Activated CD4-positive, alpha-beta memory T cell treated with anti-CD3 and anti-CD28 coated beads, Interleukin-2, amount 10 ng/mL, durations not matched to agents 7 days and 5 days (primary cell): ENCODE results near the gene ZNF614. TPM values are rescaled to one million over a fixed set of nuclear protein-coding genes. Genes with fewer than 3 reads are reported as not detected.
A peak's percentile ranks its signal among the peaks of the same experiment; 100 is the strongest.
"Not testable (repeated sequence)": the region's sequence is repeated elsewhere in the genome, so short reads cannot be mapped to it uniquely, and the experiment has no call there.

Experiments
- CTCF ChIA-PET: fragments of 350-600 bp; sonication (Branson Sonifier 250); formaldehyde crosslinking; loops from one replicate; lab custom pipeline; 2021; ENCODE audit warnings: antibody characterized with exemption, inconsistent platforms; lab: Charles Lee
- POLR2A ChIA-PET: fragments of 350-600 bp; sonication (Branson Sonifier 250); formaldehyde crosslinking; loops from one replicate; lab custom pipeline; 2021; ENCODE audit warnings: antibody characterized with exemption; lab: Charles Lee
- DNase-seq: peaks from one replicate; pipeline ENCODE4 v3.0.0-alpha.2; 2020
- H3K27ac Mint-ChIP-seq: one replicate; pipeline ENCODE4 v1.8.0; 2021; ENCODE audit warnings: mild to moderate bottlenecking, mixed read lengths
- H3K27me3 Mint-ChIP-seq: one replicate; pipeline ENCODE4 v1.8.0; 2021; ENCODE audit warnings: mixed read lengths
- H3K36me3 Mint-ChIP-seq: one replicate; pipeline ENCODE4 v1.8.0; 2021; ENCODE audit warnings: low read depth, mixed read lengths
- H3K4me1 Mint-ChIP-seq: one replicate; pipeline ENCODE4 v1.8.0; 2021; ENCODE audit warnings: mixed read lengths
- H3K4me3 Mint-ChIP-seq: one replicate; pipeline ENCODE4 v1.8.0; 2021; ENCODE audit warnings: mild to moderate bottlenecking, mixed read lengths
- H3K9me3 Mint-ChIP-seq: one replicate; pipeline ENCODE4 v1.8.0; 2021; ENCODE audit warnings: mixed read lengths
- total RNA-seq, 2 experiments: library from RNA; stranded (reverse); gene quantifications; one replicate each; pipeline ENCODE4 v1.2.3, GENCODE V29; 2021

Gene ZNF614
- 1 to 10 TPM; 8.0 to 8.2 TPM for total RNA-seq

DNA sequence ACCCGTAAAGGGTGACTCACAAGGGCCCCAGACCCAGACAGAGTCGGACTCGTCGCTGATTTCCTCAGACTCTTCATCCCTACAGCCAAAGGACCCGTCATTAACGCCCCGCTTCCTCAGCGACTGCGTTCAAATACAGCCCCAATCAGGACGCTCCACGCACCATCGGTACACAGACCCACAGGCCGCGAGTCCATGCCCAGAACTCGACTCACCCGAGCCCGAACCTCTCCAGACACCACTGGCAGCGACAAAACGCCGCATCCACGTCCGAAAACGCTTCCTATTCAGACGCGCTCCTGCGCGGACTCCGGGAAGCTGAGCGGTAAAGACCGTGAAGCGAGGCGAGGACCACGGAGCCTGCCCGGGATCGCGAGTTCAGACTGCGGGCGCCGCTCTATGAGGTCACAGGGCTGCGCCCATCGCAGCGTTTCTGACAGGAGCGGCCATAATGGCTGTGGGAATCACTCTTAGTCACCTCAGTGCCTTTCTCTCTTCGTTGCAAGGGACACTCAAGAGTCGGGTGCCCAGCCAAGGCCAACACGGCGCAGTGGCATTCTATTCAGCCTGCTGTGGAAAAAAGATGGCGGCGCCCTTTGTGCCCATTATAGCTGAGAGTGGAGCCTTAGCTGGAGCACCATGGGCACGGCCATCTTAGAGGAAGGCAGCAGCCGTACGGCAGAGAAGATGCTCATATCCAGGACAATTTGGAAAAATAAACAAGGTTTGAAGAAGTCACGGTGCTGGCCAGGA, at the start of gene ZNF614:
Gene ZNF614, minus strand, starts transcription at position 353 of the 753 bp plus-strand sequence. CDS start 2,634 bp downstream, outside the sequence.
- Mint-ChIP-seq H3K4me1 (peaks cover 25% of the 10 kb centered on the region), H3K27me3 (no peaks in the 10 kb centered on the region), H3K4me3 (peak within 1 kb of the TSS; percentile 89), H3K36me3 (peaks cover 75% of the 10 kb centered on the region), H3K9me3 (peaks cover 57% of the 10 kb centered on the region), H3K27ac (peak within 1 kb of the TSS; percentile 97)
- peak; percentile 88 for DNase-seq
- POLR2A ChIA-PET = interaction anchor here (0.9 to 2.9 kb wide), 7 partner anchors 8 to 161 kb away, joined by 3 to 37 read pairs (median 4); partner anchors contain the start of genes PPP2R1A, ZNF432 and ZNF615
- CTCF ChIA-PET = no interaction called here

DNA sequence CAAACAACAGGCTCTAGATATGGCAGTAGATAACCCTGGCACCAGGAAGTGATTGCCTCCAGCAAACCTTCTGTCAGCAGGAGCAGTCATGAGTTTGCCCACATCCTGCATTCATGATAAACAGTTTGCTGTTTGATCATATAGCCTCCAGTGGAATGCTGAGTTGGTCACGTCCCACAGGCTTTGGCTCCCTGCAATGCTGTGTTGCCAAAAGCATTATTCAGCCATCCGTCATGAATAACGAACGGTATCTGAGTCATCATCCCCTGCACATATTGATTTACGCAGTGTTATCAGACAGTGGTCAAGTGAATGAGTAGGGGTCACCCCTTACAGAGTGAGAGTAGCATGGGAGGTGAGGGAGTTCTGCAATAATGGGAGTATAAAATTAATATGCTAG, 42.3 kb upstream of the ZNF614 start:
- H3K27ac Mint-ChIP-seq = no peak overlapping the region
- DNase-seq = no peak
- H3K4me3 Mint-ChIP-seq = no peak overlapping the region
- H3K9me3 Mint-ChIP-seq = peaks cover 71% of the 10 kb centered on the region
- H3K4me1 Mint-ChIP-seq = peaks cover 2% of the 10 kb centered on the region
- peaks cover 100% of the 10 kb centered on the region for H3K36me3 Mint-ChIP-seq
- H3K27me3 Mint-ChIP-seq = no peaks in the 10 kb centered on the region
- ChIA-PET POLR2A (no interaction called here), CTCF (no interaction called here)

DNA sequence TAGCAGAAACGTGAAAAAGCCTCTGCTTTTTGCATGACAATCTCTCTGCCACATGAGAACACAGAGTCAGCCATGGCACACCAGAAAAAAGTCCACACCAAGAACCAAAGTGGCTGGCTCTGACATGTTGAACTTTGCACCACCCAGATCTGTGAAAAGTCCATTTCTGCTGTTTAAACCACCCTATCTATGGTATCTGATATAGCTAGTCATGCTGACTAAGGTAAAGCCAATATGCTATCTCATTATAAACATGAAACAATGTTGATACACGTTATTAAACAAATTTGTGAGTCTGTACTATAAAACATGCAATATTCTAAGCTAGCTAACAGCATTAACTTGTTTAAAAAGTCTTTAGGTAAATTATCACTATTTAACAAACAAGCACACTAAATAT, 41.5 kb upstream of the ZNF614 start:
- DNase-seq = no peak
- CTCF ChIA-PET = no interaction called here
- Mint-ChIP-seq H3K4me1 (peaks cover 2% of the 10 kb centered on the region), H3K27me3 (no peaks in the 10 kb centered on the region), H3K9me3 (peaks cover 69% of the 10 kb centered on the region), H3K36me3 (peaks cover 100% of the 10 kb centered on the region), H3K4me3 (no peak overlapping the region), H3K27ac (no peak overlapping the region)
- POLR2A ChIA-PET = no interaction called here

DNA sequence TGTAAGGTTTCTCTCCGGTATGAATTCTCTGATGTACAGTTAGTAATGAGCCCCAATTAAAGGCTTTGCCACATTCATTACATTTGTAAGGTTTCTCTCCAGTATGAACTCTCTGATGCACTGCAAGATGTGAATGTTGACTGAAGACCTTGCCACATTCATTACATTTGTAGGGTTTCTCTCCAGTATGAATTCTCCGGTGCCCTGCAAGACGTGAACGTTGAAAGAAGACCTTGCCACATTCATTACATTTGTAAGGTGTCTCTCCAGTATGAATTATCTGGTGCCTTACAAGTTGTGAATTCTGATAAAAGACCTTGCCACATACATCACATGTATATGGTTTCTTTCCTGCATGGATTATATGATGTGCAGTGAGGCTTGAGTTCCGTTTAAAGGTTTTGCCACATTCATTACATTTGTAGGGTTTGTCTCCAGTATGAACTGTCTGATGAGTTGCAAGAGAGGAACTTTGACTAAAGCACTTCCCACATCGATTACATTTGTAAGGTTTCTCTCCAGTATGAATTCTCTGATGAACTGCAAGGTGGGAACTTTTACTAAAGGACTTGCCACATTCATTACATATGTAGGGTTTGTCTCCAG, 38.2 kb upstream of the ZNF614 start:
- Mint-ChIP-seq H3K27ac (no peak overlapping the region), H3K9me3 (peaks cover 73% of the 10 kb centered on the region), H3K4me1 (peaks cover 2% of the 10 kb centered on the region), H3K36me3 (peaks cover 90% of the 10 kb centered on the region), H3K27me3 (no peaks in the 10 kb centered on the region), H3K4me3 (no peak overlapping the region)
- CTCF ChIA-PET = no interaction called here
- POLR2A ChIA-PET = no interaction called here
- no peak for DNase-seq

DNA sequence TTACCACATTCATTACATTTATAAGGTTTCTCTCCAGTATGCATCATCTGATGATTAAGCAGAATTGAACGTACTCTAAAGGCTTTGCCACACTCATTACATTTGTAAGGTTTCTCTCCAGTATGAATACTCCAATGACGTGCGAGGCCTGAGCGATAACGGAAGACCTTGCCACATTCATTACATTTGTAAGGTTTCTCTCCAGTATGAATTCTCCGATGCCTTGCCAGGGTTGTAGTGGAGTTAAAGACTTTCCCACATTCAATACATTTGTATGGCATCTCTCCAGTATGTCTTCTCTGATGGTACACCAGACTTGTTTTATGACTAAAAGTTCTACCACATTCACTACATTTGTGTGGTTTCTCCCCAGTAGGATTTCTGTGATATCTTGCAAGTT, 37.2 kb upstream of the ZNF614 start:
- ChIA-PET CTCF (no interaction called here), POLR2A (no interaction called here)
- no peak for DNase-seq
- Mint-ChIP-seq H3K27me3 (no peaks in the 10 kb centered on the region), H3K27ac (no peak overlapping the region), H3K9me3 (peaks cover 72% of the 10 kb centered on the region), H3K4me3 (no peak overlapping the region), H3K4me1 (peaks cover 2% of the 10 kb centered on the region), H3K36me3 (peaks cover 89% of the 10 kb centered on the region)

DNA sequence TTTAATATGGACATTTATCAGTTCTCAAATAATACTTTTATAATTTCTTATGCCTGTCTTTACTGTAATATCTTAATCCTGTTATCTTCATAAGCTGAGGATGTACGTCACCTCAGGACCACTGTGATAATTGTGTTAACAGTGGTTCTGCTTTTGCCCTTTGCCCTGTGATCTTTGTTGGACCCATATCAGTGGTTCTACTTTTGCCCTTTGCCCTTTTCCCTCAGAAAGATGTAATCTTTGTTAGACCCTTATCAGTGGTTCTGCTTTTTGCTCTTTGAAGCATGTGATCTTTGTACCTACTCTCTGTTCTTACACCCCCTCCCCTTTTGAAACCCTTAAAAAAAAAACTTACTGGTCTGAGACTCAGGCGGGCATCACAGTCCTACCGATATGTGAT, 28.3 kb upstream of the ZNF614 start:
- CTCF ChIA-PET = not testable (repeated sequence)

DNA sequence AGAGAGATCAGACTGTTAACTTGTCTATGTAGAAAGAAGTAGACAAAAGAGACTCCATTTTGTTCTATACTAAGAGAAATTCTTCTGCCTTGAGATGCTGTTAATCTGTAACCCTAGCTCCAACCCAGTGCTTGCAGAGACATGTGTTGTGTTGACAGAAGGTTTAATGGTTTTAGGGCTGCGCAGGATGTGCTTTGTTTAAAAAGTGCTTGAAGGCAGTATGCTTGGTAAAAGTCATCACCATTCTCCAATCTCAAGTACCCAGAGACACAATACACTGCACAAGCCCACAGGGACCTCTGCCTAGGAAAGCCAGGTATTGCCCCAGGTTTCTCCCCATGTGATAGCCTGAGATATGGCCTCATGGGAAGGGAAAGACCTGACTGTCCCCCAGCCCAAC, 23.6 kb upstream of the ZNF614 start:
- Mint-ChIP-seq H3K36me3 (peaks cover 83% of the 10 kb centered on the region), H3K4me1 (peaks cover 17% of the 10 kb centered on the region), H3K9me3 (peaks cover 55% of the 10 kb centered on the region)
- DNase-seq, H3K27me3 Mint-ChIP-seq, H3K4me3 Mint-ChIP-seq, H3K27ac Mint-ChIP-seq, CTCF ChIA-PET: not testable (repeated sequence)
- POLR2A ChIA-PET = interaction anchor here (2.0 kb wide), 1 partner anchor 23 kb away, joined by 4 read pairs; no protein-coding TSS in a partner anchor

More for the DNA sequence above, 28.3 kb upstream of the ZNF614 start:
- H3K27ac Mint-ChIP-seq, H3K27me3 Mint-ChIP-seq, H3K4me1 Mint-ChIP-seq, DNase-seq, H3K4me3 Mint-ChIP-seq, POLR2A ChIA-PET: not testable (repeated sequence)
- peaks cover 80% of the 10 kb centered on the region for H3K36me3 Mint-ChIP-seq
- H3K9me3 Mint-ChIP-seq = peaks cover 71% of the 10 kb centered on the region

DNA sequence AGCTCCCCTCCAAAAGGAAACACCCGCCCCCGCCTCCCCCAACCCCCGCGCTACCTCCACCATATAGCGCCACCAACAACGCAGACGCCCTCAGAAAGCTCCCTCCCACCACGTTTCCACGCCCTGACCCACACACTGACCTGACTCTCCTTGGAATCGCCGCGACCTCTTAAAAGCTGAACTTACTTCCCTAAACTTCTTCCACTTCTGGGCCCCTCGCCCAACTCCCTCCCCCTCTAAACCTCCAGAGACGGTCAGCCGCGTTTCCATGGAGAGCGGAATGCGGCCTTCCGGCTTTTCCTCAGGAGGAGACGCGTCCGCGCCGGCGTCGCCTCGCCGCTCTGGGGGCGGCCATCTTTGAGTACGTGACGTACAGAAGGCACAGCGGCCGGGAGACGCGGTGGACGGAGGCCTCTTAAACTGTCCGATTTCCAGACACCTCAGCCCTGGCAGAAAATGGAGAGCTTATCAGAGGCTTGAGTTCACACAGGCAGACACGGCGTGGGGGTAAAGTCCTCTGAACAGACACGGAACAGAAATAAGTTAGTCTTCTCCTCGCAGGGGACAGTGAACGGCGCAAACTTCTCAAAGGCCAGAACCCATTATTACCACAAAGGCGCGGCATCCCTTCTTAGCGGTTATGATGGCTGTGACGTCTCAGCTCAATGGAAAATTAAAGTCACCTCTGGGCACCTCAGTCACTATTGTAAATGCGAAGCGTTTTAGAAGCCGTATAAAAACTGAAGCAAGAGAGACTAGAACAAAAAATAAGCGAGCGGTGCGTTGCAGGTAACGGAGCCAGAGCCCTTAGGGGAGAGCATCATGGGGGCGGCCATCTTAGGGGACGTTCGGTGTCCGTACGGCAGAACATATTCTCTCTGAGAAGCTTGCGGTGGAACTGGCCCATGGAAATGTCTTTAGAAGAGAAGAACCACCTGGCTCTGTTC, 20.6 kb upstream of the ZNF614 start, which contains the start of gene ZNF432:
Gene ZNF432, minus strand, starts transcription at position 284 of the 947 bp plus-strand sequence. CDS start 1,970 bp downstream, outside the sequence.
- ChIA-PET CTCF (no interaction called here), POLR2A (interaction anchor here (0.6 to 2.2 kb wide), 10 partner anchors 13 to 654 kb away, joined by 3 to 37 read pairs (median 4); partner anchors contain the start of genes ZNF350, ZNF614, ZNF615 and ZNF616)
- peaks cover 17% of the 10 kb centered on the region for H3K4me1 Mint-ChIP-seq
- H3K4me3 Mint-ChIP-seq = peak within 1 kb of the TSS; percentile 88
- DNase-seq = peak; percentile 85
- H3K27ac Mint-ChIP-seq = peak within 1 kb of the TSS; percentile 95
- peaks cover 52% of the 10 kb centered on the region for H3K9me3 Mint-ChIP-seq
- H3K27me3 Mint-ChIP-seq = no peaks in the 10 kb centered on the region
- H3K36me3 Mint-ChIP-seq = peaks cover 81% of the 10 kb centered on the region

DNA sequence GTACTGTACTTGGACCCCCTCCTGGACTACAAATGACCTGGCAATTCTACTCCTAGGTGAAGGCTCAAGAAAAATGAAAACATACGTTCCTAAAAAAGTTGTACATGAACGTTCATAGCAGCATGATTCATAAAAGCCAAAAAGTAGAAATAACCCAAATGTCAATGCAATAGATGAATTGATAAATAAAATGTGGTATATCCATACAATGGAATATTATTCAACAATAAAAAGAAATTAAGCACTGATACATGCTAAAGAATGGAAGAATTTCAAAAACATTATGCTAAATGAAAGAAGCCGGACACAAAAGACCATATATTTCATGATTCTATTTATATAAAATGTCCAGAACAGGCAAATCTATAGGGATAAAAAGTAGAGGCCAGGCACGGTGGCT, 11.0 kb upstream of the ZNF614 start:
- CTCF ChIA-PET = no interaction called here
- peaks cover 95% of the 10 kb centered on the region for H3K36me3 Mint-ChIP-seq
- H3K4me1 Mint-ChIP-seq = no peaks in the 10 kb centered on the region
- H3K9me3 Mint-ChIP-seq = peaks cover 60% of the 10 kb centered on the region
- DNase-seq = no peak
- H3K27me3 Mint-ChIP-seq = no peaks in the 10 kb centered on the region
- no peak overlapping the region for H3K4me3 Mint-ChIP-seq
- no peak overlapping the region for H3K27ac Mint-ChIP-seq
- POLR2A ChIA-PET = no interaction called here

DNA sequence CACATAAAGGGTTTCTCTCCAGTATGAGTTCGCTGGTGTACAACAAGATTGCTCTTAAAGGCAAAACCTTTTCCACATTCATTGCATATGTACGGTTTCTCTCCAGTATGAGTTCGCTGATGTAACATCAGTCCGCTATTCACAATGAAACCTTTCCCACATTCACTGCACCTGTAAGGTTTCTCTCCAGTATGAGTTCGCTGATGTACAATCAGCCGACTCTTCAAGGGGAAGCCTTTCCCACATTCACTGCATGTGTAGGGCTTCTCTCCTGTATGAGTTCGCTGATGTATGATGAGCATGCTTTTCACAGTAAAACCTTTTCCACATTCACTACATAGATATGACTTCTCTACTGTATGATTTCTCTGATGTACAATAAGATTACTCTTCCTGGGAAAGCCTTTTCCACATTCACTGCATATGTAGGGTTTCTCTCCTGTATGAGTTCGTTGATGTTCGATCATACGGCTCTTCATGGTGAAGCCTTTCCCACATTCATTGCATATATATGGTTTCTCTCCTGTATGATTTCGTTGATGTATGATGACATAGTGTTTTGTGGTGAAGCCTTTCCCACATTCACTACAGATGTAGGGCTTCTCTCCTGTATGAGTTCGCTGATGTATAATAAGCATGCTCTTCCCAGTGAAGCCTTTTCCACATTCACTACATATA, 6.0 kb upstream of the ZNF614 start:
- ChIA-PET POLR2A (no interaction called here), CTCF (no interaction called here)
- H3K9me3 Mint-ChIP-seq = peaks cover 70% of the 10 kb centered on the region
- H3K4me3 Mint-ChIP-seq = no peak overlapping the region
- no peaks in the 10 kb centered on the region for H3K27me3 Mint-ChIP-seq
- no peak overlapping the region for H3K27ac Mint-ChIP-seq
- H3K36me3 Mint-ChIP-seq = peaks cover 80% of the 10 kb centered on the region
- no peak for DNase-seq
- H3K4me1 Mint-ChIP-seq = peaks cover 1% of the 10 kb centered on the region

DNA sequence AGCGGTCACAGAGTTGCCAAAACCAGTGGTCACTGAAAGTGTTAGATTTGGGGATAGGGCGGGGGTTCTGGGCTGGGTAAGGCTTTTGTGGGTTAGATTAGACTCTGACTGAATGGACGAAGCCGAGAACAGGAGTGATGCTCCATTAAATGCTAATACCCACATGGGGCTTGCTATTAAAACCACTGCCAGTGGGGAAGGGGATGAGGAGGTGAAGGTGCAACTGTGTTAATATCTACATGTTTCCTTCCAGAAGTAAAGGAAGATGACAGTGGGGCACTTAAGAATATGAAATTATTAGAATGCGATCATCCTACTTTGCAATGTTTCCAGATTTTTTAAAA, 573 bp upstream of the ZNF614 start:
- Mint-ChIP-seq H3K4me1 (peaks cover 25% of the 10 kb centered on the region), H3K9me3 (peaks cover 58% of the 10 kb centered on the region), H3K27me3 (no peaks in the 10 kb centered on the region), H3K27ac (peak overlapping the region; percentile 97), H3K36me3 (peaks cover 75% of the 10 kb centered on the region), H3K4me3 (peak overlapping the region; percentile 89)
- CTCF ChIA-PET = no interaction called here
- DNase-seq = no peak
- POLR2A ChIA-PET = interaction anchor here (0.9 to 2.9 kb wide), 7 partner anchors 9 to 161 kb away, joined by 3 to 37 read pairs (median 4); partner anchors contain the start of genes PPP2R1A, ZNF432 and ZNF615
